HG03439 (cell line): ENCODE data around the gene KHDC4.
"Not testable (repeated sequence)": the region's sequence is repeated elsewhere in the genome, so short reads cannot be mapped to it uniquely, and the experiment has no call there.

Source experiments
- ATAC-seq: cut with Tn5 transposase; IDR thresholded peaks from one replicate; pipeline ENCODE4 v1.9.1; 2021; ENCODE audit warnings: mild to moderate bottlenecking, moderate library complexity; ENCODE audit not compliant: unreplicated experiment

The KHDC4 gene

DNA sequence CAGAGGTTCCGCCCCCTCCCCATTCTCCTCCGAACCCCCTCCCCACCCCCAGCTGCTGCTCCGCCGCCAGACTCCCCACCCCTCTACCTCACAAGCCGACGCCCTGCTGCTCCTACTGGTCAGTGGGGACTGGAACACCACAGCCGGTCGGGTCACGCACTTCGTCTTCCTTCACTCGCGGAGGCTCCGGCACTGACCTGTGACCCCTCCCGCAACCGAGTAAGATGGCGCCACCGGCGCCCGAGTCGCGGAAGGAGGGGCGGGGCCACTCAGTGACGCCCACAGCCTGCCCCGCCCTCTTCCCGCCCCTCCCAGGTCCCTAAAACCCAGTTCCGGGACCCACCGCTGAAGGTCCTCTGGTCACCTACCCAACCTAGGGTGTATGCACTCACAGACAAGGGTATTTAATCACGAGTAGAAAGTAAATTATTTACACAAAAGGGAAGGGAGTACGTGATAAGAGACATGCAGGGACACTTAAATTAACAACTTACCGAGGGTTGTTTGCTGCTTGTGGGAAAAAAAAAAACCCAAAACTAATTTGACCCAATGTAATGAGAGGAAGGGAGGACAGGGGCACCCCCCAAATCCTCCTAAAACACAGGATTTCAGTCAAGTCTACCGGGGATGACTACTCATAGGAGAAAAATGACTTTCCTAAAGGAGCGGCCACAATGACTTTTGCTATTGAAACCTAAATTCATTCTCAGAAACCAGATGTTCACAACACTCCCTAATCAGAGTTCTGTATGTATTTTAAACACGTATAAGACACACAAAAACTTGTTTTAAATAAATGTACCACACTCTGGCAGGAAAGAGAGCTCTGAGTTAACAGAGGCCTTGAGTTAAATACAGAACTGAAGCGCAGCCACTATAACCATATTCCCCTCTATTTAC is 22.8 kb downstream of the KHDC4 start, which contains the start of gene RIT1:
Gene RIT1, minus strand, starts transcription at position 194 of the 900 bp plus-strand sequence. CDS start 588 bp downstream, outside the sequence.
- ATAC-seq = peak; percentile 81

- no peak for ATAC-seq
Measured at GRCh38 chr1:155910621-155911121, 23.5 kb downstream of the KHDC4 start.

- no peak for ATAC-seq
Measured at GRCh38 chr1:155909894-155910293, 24.3 kb downstream of the KHDC4 start.

GRCh38 chr1:155904261-155904660 is 30.0 kb downstream of the KHDC4 start:
- ATAC-seq = no peak

- ATAC-seq = no peak
Measured at GRCh38 chr1:155900161-155900560, 34.1 kb downstream of the KHDC4 start.

- no peak for ATAC-seq
Measured at GRCh38 chr1:155899683-155900082, 34.5 kb downstream of the KHDC4 start.

- no peak for ATAC-seq
Measured at GRCh38 chr1:155898888-155899287, 35.3 kb downstream of the KHDC4 start.

DNA sequence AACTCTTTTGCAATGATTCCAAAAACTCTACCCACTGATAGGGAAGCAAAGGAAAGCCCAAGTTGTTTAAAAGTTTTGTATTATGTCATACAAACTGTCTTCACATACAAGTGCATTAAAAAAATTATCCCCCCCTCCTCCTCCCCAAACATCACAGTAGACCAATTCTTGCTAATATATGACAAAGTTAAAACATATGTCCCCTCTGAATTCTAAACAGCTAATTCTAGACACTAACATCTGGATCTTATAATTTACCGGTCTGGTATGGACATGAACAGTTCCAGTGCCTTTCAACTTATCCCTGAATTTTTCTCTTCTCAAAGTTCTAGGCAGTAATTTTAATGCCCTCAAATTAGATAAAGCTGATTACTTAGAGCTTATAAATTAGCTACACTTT is 36.5 kb downstream of the KHDC4 start:
- ATAC-seq = no peak

DNA sequence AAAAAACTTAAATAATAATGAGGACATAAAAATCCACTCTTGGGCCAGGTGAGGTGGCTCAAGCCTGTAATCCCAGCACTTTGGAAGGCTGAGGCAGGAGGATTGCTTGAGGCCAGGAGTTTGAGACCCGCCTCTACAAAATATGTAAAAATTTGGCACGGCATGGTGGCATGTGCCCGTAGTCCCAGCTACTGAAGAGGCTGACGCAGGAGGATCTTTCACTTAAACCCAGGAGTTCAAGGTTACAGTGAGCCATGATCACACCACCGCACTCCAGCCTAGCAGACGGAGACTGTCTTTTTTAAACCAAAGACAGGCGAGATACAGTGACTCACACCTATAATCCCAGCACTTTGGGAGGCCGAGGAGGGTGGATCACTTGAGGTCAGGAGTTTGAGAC is 37.7 kb downstream of the KHDC4 start:
- ATAC-seq = not testable (repeated sequence)

GRCh38 chr1:155895617-155896016 is 38.6 kb downstream of the KHDC4 start:
- ATAC-seq = not testable (repeated sequence)

DNA sequence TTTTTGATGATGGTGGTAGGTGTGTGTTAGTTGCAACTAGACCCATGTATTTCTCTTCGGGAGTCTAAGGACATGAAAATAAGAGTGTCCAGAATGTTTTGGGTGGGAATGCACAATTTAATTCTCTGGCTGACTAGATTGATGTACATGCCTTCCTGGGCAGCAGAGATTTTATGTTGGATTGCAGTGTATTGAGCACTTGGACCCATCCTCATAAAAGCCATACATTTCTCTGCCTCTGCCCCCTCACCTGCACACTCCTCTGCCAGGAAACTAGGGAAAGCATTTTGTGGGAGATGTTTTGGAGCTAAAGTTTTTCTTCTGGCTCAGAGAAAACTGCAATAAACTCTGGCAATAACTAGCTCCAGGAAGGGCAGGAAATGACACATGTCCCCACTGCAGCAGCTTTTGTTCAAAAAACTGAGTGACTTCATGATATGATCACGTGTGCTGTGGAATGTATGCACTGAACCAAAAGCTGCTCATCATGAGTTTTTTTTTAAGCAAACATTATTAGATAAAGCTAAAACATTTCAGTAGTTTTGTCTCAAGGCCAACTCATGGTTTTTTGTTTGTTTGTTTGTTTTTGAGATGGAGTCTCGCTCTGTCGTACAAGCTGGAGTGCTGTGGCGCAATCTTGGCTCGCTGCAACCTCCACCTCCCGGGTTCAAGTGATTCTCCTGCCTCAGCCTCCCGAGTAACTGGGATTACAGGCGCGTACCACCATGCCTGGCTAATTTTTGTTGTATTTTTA is 40.6 kb downstream of the KHDC4 start:
- no peak for ATAC-seq

GRCh38 chr1:155892796-155893195 is 41.4 kb downstream of the KHDC4 start:
- ATAC-seq = no peak

DNA sequence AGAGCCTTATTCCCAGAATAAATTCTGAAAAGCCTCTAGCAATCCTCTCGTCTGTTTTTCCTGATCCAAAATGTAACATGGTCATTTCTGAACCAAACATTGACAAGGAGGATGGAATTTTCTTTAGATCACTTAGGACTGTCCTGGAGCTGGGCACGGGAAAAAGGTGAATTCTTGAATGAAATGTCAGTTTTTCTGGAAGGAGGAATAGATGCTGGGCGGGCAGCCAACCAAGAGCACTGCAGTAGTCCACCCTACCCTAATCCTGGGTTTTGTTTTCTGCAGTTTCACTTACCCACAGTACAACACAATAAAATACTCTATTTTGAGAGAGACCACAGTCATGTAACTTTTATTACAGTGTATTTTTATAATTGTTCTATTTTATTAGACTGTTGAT is 44.0 kb downstream of the KHDC4 start:
- ATAC-seq = no peak

DNA sequence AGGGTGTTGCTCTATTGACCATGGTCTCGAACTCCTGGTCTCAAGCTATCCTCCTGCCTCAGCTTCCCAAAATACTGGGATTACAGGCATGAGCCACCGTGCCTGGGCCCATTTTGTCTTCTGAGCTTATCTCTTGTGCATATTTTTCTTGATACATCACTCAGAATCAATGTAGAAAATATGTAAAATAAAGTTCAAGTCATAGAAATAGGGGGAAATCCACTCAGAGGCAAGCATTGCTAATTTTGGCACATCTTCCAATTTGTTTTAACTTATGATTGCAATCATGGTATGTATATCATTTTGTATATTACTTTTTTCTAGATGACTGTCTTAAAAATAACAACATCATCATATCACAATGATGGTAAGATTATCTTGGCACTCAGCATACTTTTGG is 44.6 kb downstream of the KHDC4 start:
- ATAC-seq = no peak

DNA sequence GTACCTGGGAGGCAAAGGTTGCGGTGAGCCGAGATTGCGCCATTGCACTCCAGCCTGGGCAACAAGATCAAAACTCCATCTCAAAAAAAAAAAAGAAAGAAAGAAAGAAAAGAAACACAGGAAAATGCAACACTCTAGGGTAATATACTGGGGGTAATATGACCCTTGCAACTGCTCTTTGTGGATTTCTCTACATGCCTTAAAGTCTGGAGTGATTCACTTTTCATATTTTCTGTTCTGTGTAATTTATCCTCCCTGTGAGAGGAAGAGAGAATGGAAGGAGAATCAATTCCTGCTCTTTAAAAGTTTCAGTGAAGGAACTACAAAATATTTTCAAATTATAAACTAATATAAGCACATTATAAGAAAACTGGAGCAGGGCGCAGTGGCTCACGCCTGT is 45.7 kb downstream of the KHDC4 start:
- no peak for ATAC-seq

GRCh38 chr1:155884982-155885381 is 49.2 kb downstream of the KHDC4 start:
- no peak for ATAC-seq

DNA sequence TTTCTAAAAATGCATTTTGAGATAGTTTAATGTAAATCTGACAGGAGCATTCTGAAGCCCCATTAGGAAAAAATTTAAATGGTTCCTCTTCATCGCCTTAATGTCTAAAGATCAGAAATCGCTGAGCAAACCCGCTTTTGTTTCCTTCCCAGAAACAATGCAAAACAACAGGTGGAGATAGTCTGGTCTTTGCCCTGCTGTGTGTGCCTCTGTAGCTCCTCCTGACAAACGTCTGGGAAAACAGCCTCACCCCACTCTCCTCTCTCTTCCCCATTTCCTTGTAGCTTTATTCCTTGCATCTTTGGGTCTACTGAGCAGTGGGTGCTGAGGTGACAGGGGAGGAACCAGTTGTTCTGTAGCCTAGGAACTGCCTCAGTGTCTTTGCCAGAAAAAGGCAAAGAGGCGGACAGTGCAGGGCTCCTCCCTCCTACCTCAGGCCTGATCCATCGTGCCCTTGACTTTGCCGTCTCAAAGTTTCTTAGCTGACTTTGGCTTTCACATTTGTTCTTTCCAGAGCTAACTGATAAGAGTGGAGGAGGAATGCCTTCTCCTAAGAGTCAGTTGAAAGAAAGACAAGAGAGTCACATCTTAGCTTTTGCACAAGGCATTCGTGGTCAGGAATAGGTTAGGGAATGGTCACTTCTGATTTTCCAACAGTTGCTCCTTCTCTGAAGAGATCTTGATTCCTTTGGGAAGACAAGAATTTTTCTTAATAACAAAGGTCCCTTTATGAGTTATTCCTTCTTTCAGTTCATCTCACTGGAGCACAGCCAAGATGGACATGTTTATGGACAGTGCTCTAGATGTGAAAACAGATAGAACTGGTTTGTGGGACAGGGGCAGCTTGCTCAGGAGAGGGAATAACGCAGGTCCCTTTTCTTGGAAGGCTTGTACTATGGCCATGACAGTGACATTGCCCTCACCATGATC is 49.9 kb downstream of the KHDC4 start:
- ATAC-seq = no peak

DNA sequence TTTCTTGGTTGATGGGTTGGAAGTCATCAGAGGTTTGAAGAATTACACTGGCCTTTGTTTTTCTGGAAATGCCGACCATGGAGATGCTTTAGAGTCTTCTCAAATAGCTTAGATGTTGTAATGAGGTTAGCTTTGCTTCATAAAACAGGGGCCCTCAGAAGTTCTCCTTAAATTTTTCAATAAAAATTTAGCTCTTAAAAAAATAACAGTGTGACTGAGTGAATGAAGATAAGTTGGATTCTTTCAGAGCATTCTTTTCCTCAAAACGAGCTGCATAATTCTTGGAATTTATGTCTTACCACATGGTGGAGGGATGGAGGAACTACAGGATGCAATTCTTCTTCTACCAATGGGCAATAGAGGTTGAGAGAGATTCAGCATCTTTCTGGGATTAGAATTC is 51.4 kb downstream of the KHDC4 start:
- no peak for ATAC-seq

- ATAC-seq = no peak
Measured at GRCh38 chr1:155882235-155882634, 52.0 kb downstream of the KHDC4 start.

DNA sequence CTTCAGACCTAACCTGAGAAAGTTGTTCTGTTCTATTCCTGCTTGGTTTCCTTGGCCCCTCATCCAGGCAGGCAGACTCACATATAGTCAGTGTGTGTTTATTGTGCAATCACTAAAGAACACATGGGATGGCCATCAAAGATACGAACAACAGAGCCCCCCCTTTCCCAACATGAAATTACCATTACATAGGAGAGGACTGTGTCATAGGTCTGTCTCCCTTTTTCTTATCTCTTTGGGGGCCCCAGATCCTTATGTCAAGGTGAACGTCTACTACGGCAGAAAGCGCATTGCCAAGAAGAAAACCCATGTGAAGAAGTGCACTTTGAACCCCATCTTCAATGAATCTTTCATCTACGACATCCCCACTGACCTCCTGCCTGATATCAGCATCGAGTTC is 53.3 kb downstream of the KHDC4 start:
- ATAC-seq = no peak

- no peak for ATAC-seq
Measured at GRCh38 chr1:155880251-155880650, 54.0 kb downstream of the KHDC4 start.
